CD4-positive, alpha-beta T cell treated with Interleukin-6 at 100 ng/mL for 8 hours (primary cell): Measurements from ENCODE around the gene ZDHHC11.
A peak's percentile ranks its signal among the peaks of the same experiment; 100 is the strongest.

ENCODE experiments used
- DNase-seq: peaks from one replicate; pipeline ENCODE4 v3.0.0-alpha.2; 2020; ENCODE audit warnings: mixed read lengths, low spot score

The ZDHHC11 gene

GRCh38 chr5:850511-851006 is at the start of gene ZDHHC11:
ZDHHC11 (minus strand) TSS chr5:850986; CDS start chr5:850602, 384 bp downstream.
- DNase-seq = no peak

GRCh38 chr5:893711-894110 is 42.9 kb upstream of the ZDHHC11 start:
- no peak for DNase-seq

DNA sequence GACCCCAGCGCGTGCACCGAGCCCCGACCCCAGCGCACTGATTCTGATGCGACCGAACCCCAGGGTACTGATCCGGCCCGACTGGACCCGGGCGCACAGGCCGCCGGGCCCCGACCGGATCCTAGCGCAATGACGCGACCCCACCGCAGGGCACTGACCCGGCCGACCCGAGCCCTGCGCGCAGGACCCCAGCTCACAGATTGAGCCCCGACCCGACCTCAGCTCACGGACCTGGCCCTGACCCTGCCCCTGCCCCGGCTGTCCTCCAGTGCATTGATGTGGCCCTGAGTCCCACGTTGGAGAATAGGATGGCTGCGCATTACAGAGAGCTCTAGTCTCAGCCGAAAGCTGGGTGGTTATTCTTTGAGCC is 42.3 kb upstream of the ZDHHC11 start:
- DNase-seq = no peak

GRCh38 chr5:892394-893136 is 41.8 kb upstream of the ZDHHC11 start, which contains the start of the genes BRD9 and TRIP13:
BRD9 (minus strand) TSS chr5:892801; CDS start chr5:892657, 144 bp downstream.
TRIP13 (plus strand) TSS chr5:892884; CDS start chr5:892999, 115 bp downstream.
- DNase-seq = peak; percentile 75

- no peak for DNase-seq
Observed at GRCh38 chr5:891837-892393, 41.1 kb upstream of the ZDHHC11 start.

DNA sequence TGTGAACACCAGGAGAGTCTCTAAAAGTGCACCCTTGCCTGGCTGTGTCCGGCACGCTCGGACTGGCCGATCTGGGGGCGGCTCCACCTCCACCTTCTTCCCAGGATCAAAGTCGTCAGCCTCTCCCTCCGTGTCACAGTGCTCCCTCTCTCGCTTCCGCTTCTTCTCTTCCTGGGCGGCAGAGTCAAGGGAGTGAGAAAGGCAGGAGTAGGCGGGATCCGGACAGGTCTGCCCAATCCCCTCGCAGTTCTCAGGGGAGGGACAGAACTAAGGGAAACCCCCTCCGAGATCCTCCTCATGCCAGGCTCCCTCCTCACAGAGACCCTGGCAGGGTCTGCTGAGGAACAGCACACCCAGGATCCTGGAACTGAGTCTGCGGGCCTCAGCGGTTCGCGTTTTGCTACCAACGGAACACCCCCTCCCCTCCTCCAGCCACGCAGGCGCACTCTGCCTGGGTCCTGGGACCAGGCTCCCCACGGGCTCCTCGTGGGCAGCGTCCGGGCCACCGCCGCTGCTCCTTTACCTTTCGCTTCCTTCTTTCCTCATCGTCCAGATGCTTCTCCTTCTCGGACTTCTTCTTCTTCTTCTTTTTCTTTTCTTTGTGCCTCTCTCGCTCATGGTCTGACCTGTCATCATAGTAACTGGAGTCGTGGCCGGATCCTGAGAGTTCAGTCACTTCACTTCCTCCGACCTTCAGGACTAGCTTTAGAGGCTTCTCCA is 40.5 kb upstream of the ZDHHC11 start:
- DNase-seq = no peak

DNA sequence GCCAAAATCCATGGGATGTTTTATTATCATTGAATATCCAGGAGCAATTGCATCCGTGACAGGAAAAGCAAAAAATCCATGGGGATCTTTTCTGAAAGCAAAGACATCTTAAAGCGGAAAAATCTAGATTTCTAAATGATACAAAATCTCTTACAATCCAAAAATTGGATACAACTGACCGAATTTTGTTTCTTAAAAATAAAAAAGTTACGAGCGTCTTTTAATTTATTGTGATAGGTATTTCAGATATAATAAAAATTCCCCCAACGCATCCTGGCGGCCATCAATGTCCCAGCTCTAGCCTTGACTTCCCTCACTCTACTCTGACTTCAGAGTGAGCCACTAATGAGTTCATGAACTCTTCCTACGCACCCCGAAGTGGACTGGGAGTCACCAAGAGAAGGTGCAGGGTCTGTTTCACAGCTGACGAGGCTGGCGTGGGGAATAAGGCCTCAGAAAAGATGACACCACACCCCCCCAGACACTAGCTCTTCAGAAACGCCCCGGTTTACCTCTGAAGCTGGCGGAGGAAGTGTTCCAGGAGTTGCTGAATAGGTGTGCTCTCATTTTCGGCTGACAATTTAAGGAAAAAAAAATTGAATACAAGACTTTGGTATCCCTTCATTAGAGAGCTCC is 38.4 kb upstream of the ZDHHC11 start:
- DNase-seq = no peak

- no peak for DNase-seq
Observed at GRCh38 chr5:888638-889035, 37.9 kb upstream of the ZDHHC11 start.

DNA sequence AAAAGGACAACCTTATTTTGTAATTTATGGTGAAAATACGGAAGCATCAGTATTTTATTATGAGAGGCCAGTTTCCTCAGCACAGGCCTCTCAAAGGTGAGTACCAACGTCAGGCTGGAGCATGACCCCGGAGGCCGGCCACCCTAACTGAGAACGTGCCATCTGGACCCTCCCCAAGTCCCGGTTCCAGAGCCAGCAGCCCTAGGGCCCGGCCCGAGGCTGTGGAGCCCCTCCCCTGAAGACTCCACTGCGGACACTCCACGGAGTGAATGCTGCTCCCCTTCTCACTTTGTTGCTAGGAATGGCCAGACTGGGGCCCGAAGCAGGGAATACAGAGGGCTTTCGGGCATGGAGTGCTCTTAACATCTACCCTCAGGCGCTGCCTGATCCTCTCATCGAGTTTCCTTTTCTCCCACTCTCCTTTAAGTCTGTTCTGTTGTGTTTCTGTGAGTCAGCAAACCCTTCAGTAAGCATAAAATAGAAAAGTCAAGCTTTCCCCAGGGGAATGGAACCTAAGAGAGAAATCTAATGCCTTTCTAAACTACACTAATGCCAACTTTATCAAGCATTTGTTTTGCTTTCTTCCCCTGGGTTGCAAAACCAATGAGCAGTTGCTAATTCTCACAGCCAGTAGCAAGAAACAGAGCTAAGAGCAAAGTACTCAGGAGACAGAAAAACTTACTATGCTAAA is 37.3 kb upstream of the ZDHHC11 start:
- no peak for DNase-seq

GRCh38 chr5:886716-887325 is 36.0 kb upstream of the ZDHHC11 start:
- no peak for DNase-seq

DNA sequence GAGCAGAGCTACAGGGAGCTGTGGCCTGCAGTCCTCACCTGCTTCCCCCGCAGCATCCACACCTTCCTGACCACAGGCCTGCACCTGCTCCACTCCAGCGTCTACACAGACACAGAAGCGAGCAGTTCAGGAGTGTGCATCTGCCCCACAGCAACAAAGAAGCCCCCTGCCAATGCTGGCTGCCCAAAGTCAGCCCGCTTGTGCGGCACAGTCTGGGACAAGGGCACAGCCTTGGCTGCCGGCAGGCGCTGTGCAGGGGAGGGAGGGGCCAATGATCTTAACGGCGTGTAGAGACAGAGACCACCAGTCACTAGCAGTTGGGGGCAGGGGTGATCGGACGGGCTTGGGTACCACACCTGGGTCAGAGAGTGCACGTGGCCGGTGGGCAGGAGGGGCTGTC is 35.2 kb upstream of the ZDHHC11 start:
- no peak for DNase-seq

DNA sequence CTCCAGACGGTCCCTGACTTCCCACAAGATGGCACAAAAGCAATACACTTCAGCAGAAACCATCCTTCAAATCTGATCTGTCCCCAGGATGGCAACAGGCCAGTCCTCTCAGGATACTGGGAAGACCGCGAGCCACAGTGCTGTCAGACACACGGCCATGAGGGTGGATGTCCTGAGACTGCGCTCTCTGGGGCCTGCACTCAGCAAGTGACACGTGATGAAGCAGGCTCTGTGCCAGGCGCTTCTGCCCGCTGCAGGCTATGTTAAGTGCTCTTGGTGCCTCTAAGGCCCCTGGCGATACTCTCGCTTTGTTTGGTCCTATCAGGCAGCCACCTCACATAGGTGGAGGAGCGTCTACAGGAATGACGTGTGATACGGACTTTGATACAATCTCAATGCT is 34.7 kb upstream of the ZDHHC11 start:
- no peak for DNase-seq

DNA sequence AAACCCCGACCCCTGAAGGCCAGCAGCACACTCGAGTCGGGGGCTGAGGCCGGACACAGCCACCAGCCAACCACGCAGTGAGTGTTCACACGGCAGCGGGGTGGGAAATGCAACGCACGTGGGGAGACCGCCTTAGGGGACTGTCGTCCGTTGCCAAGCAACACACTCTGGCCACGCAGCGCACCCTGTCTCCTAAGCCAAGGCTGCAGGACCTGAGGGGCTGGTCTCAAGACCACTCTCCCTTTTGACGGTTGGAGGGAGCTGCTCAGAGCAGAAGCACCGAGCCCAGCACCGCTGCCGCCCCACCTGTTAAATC is 34.3 kb upstream of the ZDHHC11 start:
- no peak for DNase-seq

DNA sequence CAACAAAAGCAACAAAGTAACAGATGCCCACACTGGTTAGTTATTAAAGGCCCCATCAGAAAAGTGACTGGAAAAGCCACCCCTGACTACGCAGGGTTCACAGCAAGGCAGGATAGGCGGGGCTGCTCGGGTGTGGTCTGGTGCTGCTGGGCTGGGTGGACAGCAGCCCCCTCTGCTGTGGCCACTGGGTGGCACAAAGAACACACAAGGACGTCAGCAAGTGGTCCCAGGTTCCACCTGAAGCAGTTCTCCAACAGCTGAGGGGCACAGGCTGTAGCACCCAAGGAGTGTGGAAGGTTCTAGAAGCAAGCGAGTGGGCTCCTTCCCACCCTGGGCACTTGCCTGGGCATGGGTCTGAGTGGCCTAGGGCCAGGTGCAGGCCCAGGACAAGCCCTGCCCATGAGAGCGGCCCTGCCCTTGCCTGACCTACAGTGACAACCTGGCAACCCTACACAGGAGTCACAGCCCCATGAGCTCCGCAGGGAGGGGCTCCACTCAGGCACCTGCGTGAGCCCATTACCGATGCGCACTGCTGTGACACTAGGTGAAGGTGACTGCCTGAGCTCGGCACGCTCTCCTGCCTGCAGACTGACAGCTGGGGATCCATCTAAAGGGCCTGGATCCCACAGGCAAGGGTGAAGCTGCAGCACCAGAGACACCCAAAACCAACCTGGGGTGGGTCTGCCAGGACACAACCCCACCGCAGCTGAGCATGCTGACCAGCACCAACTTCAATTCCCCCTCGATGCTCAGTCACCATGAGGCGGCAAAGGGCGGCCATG is 33.8 kb upstream of the ZDHHC11 start:
- DNase-seq = no peak

DNA sequence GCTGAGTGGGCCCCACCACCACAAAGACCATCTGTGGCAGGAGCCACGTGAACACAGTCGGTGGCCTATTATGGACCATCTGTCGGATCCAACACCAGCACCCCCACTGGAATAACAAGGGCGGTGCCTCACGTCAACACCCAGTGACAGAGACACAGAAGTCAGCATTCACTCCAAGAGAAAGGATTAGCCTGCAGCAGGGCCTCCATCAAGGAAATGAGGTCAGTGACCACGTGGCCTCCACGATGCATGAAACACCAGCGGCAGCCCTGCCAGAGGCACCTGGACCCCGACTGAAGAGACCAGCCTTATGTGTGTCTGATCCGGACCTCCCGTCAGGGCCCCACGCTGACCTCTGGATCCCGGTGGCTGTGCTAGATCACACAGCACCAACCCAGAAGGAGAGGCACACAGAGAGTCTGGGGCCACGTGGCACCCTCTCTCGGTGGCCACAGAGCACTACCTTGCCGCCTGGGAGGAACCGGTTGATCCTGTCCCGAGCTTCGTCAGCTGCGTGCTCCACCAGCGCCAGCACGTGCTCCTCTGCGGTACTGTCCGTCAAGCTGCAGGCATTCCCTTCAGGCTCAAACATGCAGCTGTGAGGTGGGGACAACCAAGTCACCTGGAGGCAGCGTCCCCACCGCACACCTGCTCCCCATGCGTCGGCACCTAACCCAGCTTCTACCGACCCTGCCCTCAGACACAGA is 32.8 kb upstream of the ZDHHC11 start:
- DNase-seq = no peak

GRCh38 chr5:882253-883183 is 31.7 kb upstream of the ZDHHC11 start:
- no peak for DNase-seq

- DNase-seq = no peak
Observed at GRCh38 chr5:881551-881935, 30.8 kb upstream of the ZDHHC11 start.

DNA sequence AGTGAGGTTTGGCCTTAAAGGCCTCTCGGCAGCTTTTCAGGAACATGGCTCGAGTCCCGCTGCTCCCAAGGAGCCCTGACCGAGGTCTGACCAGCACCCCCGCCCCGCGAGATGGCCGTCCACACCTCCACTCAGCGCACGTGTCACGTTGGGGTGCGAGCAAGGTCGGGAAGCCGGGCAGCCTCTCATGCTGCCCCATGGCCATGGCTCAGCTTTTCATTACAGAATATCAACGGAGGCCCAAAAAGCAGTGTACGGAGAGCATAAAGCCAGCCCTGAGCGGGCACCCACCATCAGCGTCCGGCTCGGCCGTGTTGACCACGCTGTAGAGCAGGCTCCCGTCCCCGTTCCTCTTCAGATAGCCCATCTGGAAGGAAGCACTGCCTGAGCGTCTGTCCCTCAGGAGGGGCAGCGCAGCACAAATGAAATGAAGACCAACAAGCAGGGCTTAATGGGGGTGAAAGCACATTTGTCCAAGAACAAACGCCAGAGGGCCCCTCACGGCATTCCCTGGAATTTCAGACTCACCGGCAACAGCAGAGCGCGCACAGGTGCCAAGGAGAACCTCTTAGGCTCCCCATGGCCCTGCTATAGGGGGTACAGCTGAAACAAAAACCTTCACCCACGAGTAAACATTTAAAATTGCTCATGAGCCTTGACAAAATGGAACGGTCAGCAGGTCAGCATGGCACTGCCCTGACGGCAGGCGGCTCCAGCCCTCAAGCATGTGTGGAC is 30.2 kb upstream of the ZDHHC11 start:
- DNase-seq = no peak
